Body of pancreas (tissue), 4 donors: ENCODE results near the gene FCN1.

Experiments
- CTCF ChIP-seq, 7 experiments: fragments of 450-650 bp in 4 of 7; fragments of 200-600 bp in 3 of 7; sonication (generic) in 3 of 7; IDR thresholded peaks; one replicate each; pipeline ENCODE4 v1.5.1; 2016 to 2019; ENCODE audit warnings: antibody characterized with exemption in 7 of 7
- POLR2A ChIP-seq, 3 donors: fragments of 450-650 bp; IDR thresholded peaks; one replicate each; pipeline ENCODE4 v1.6.1; 2016; ENCODE audit warnings: antibody characterized with exemption in 3 of 3, mild to moderate bottlenecking in 2 of 3

GRCh38 chr9:134877541-134877940 lies 40.2 kb downstream of the FCN1 start:
- no peak for TF ChIP-seq POLR2A (IDR thresholded peaks at IDR 0.05)
- no peak for TF ChIP-seq CTCF (IDR thresholded peaks at IDR 0.05)
